ENCODE data around the gene FOXQ1.
"Not testable (repeated sequence)": the region's sequence is repeated elsewhere in the genome, so short reads cannot be mapped to it uniquely, and the experiment has no call there.

FOXQ1 gene

DNA sequence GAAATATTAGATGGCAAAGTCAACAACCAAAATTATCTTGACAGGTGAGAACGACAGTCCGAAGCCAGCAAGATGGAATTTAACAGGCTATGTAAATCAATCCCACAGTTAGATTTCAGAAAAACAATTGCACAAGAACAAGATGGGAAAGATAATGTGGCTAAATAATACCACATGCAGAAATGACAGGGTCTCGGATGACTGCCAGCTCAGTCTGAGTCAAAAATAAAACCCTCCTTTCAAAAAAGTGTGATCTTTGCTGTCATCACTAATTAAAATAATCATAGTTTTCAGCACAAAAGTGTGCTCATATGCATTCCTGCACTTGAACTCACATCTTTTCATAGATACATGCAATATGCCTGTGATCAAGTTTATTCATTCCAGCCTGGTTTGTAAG is 25.9 kb downstream of the FOXQ1 start:
- DNase-seq (ENCODE audit: low read depth), result no peak
- H3K4me3 ChIP-seq (ENCODE audit: low read length), result no peak overlapping the region
- TF ChIP-seq, protein P1, sequence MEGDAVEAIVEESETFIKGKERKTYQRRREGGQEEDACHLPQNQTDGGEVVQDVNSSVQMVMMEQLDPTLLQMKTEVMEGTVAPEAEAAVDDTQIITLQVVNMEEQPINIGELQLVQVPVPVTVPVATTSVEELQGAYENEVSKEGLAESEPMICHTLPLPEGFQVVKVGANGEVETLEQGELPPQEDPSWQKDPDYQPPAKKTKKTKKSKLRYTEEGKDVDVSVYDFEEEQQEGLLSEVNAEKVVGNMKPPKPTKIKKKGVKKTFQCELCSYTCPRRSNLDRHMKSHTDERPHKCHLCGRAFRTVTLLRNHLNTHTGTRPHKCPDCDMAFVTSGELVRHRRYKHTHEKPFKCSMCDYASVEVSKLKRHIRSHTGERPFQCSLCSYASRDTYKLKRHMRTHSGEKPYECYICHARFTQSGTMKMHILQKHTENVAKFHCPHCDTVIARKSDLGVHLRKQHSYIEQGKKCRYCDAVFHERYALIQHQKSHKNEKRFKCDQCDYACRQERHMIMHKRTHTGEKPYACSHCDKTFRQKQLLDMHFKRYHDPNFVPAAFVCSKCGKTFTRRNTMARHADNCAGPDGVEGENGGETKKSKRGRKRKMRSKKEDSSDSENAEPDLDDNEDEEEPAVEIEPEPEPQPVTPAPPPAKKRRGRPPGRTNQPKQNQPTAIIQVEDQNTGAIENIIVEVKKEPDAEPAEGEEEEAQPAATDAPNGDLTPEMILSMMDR (IDR thresholded peaks at IDR 0.05; ENCODE audit: insufficient read depth, low read depth, low read length, missing control alignments), result no peak

DNA sequence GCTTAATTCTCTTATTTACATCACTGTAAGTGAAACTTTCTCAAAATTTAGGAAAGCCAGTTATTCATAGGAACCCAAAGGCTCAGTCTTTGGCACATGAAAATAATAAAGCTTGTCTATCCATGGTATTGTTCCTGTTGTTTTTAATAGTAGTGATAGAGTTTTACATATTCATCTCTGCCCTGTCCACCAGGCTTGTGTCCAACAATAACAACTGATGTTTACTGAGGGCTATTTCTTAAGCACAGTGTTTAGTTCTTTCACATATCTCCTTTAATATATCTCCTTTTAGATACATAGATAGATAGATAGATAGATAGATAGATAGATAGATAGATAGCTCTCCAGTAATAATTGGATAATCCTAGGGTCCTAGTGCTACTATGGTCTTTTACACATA is 34.2 kb downstream of the FOXQ1 start:
- TF ChIP-seq, protein P1 (IDR thresholded peaks at IDR 0.05; ENCODE audit: insufficient read depth, low read depth, low read length, missing control alignments), result no peak
- H3K4me3 ChIP-seq (ENCODE audit: low read length), result no peak overlapping the region
- DNase-seq (ENCODE audit: low read depth), result no peak

- TF ChIP-seq, protein P1 (IDR thresholded peaks at IDR 0.05; ENCODE audit: insufficient read depth, low read depth, low read length, missing control alignments), result no peak
- no peak for DNase-seq (ENCODE audit: low read depth)
Measured at GRCh38 chr6:1346558-1347091, 34.7 kb downstream of the FOXQ1 start.

GRCh38 chr6:1347161-1347560 is 35.3 kb downstream of the FOXQ1 start:
- no peak overlapping the region for H3K4me3 ChIP-seq (ENCODE audit: low read length)
- DNase-seq (ENCODE audit: low read depth), result no peak
- TF ChIP-seq, protein P1 (IDR thresholded peaks at IDR 0.05; ENCODE audit: insufficient read depth, low read depth, low read length, missing control alignments), result no peak

More at GRCh38 chr6:1346558-1347091, 34.7 kb downstream of the FOXQ1 start:
- no peak overlapping the region for H3K4me3 ChIP-seq (ENCODE audit: low read length)

DNA sequence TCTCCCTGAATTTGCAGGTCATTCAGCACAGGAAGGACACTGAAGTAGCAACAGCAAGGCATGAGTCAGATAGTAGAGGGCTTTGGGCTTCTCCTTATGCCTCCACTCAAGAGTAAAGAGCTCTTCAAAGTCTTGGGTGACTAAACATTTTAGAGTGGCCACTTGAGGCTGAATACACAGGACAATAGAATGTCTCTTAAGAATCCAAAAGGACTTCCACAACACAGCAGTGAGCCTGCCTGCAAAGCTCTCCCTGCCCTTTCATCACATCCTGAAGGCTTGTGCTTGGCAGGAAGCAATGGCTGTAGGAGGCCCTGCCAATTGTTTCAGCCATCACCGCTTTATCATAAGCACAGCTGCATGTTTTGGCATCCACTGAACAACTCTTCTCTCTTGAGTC is 36.8 kb downstream of the FOXQ1 start:
- no peak overlapping the region for H3K4me3 ChIP-seq (ENCODE audit: low read length)
- TF ChIP-seq, protein P1 (IDR thresholded peaks at IDR 0.05; ENCODE audit: insufficient read depth, low read depth, low read length, missing control alignments), result no peak
- DNase-seq (ENCODE audit: low read depth), result no peak

DNA sequence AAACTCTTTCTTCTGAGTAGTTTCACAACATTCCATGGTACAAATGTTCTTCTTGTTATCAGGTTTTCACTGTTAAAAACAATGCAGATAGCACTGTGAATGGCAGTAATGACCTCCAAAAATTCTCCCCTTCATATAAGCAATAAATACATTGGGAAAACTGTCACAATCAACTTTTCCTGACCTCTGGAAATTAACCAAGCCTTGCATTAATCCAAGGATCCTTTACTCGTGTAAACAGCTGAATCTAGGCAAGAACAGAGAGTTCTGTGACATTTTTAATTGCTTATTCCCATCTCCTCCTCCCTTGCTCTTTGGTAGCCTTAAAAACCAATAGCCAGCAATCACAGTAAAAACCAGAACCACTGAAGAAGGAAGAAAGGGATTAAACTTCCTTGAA is 37.8 kb downstream of the FOXQ1 start:
- H3K4me3 ChIP-seq (ENCODE audit: low read length), result no peak overlapping the region
- TF ChIP-seq, protein P1 (IDR thresholded peaks at IDR 0.05; ENCODE audit: insufficient read depth, low read depth, low read length, missing control alignments), result no peak
- no peak for DNase-seq (ENCODE audit: low read depth)

GRCh38 chr6:1351381-1352008 is 39.6 kb downstream of the FOXQ1 start:
- no peak overlapping the region for H3K4me3 ChIP-seq (ENCODE audit: low read length)
- TF ChIP-seq, protein P1 (IDR thresholded peaks at IDR 0.05; ENCODE audit: insufficient read depth, low read depth, low read length, missing control alignments), result no peak
- no peak for DNase-seq (ENCODE audit: low read depth)

- DNase-seq (ENCODE audit: low read depth); H3K4me3 ChIP-seq (ENCODE audit: low read length): not testable (repeated sequence)
Measured at GRCh38 chr6:1355068-1355467, 43.2 kb downstream of the FOXQ1 start.

DNA sequence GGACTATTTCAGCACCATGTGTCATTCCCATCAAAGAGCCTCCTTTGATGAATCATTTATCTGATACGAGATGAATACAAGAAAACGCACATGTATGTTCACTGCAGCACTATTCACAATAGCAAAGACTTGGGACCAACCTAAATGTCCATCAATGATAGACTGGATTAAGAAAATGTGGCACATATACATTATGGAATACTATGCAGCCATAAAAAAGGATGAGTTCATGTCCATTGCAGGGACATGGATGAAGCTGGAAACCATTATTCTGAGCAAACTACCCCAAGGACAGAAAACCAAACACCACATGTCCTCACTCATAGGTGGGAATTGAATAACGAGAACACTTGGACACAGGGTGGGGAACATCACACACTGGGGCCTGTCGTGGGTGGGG is 49.8 kb downstream of the FOXQ1 start:
- DNase-seq (ENCODE audit: low read depth); H3K4me3 ChIP-seq (ENCODE audit: low read length): not testable (repeated sequence)

Data from epithelial cell of esophagus (primary cell).